PFSK-1 (cell line): ENCODE measurements around the gene ADAMTS2.

Experiments used
- POLR2AphosphoS5 ChIP-seq: IDR thresholded peaks from 2 replicates; pipeline ENCODE4 v1.6.1; 2012; ENCODE audit warnings: low read depth, mild to moderate bottlenecking, control low read depth, low read length, moderate library complexity
- REST ChIP-seq, 2 experiments: IDR thresholded peaks; 2 replicates each; pipeline versions ENCODE4 v1.6.1 to v1.8.0; 2011 to 2012; ENCODE audit warnings: low read depth in 2 of 2, low read length in 2 of 2, control low read depth in 1 of 2, inconsistent platforms in 1 of 2, mild to moderate bottlenecking in 1 of 2, moderate library complexity in 1 of 2; ENCODE audit not compliant: insufficient read depth in 1 of 2
- SIN3A ChIP-seq: IDR thresholded peaks from 2 replicates; pipeline ENCODE4 v1.6.1; 2012; ENCODE audit warnings: mild to moderate bottlenecking, low read length, moderate library complexity, borderline replicate concordance; ENCODE audit not compliant: insufficient read depth

- no peak for TF ChIP-seq POLR2AphosphoS5
- no peak for TF ChIP-seq SIN3A
- no peak for TF ChIP-seq REST (IDR thresholded peaks at IDR 0.05; ENCODE audit: insufficient read depth in 1 of 2, low read depth in 2 of 2, low read length in 2 of 2)
Measured at GRCh38 chr5:179111267-179112207, 233.7 kb downstream of the ADAMTS2 start.
